KG1 (cell line): ENCODE data around the gene NECTIN1.
A peak's percentile ranks its signal among the peaks of the same experiment; 100 is the strongest.

Experiments used
- DNase-seq: peaks from one replicate; lab custom pipeline; 2025; lab: John Stamatoyannopoulos, UW

Gene NECTIN1

GRCh38 chr11:119712459-119713358 is 16.3 kb downstream of the NECTIN1 start:
- no peak for DNase-seq

- DNase-seq = no peak
These were observed 17.0 kb downstream of the NECTIN1 start for GRCh38 chr11:119712006-119712405.

- DNase-seq = no peak
These were observed 17.5 kb downstream of the NECTIN1 start for GRCh38 chr11:119711476-119711875.

- no peak for DNase-seq
These were observed 18.6 kb downstream of the NECTIN1 start for GRCh38 chr11:119710417-119710816.

- DNase-seq = no peak
These were observed 19.2 kb downstream of the NECTIN1 start for GRCh38 chr11:119709638-119710346.

GRCh38 chr11:119709171-119709570 is 19.8 kb downstream of the NECTIN1 start:
- DNase-seq = no peak

GRCh38 chr11:119708384-119708783 is 20.6 kb downstream of the NECTIN1 start:
- no peak for DNase-seq

- no peak for DNase-seq
These were observed 22.1 kb downstream of the NECTIN1 start for GRCh38 chr11:119706887-119707286.

- DNase-seq = no peak
These were observed 23.0 kb downstream of the NECTIN1 start for GRCh38 chr11:119706029-119706428.

- no peak for DNase-seq
These were observed 23.6 kb downstream of the NECTIN1 start for GRCh38 chr11:119705362-119705761.

GRCh38 chr11:119704849-119705248 is 24.2 kb downstream of the NECTIN1 start:
- DNase-seq = no peak

GRCh38 chr11:119701591-119702549 is 27.1 kb downstream of the NECTIN1 start:
- DNase-seq = no peak

GRCh38 chr11:119700536-119701346 is 28.3 kb downstream of the NECTIN1 start:
- no peak for DNase-seq

GRCh38 chr11:119700030-119700429 is 29.0 kb downstream of the NECTIN1 start:
- no peak for DNase-seq

- no peak for DNase-seq
These were observed 29.8 kb downstream of the NECTIN1 start for GRCh38 chr11:119699227-119699626.

GRCh38 chr11:119697882-119698281 is 31.1 kb downstream of the NECTIN1 start:
- DNase-seq = no peak

- no peak for DNase-seq
These were observed 31.6 kb downstream of the NECTIN1 start for GRCh38 chr11:119697445-119697844.

GRCh38 chr11:119696378-119697222 is 32.4 kb downstream of the NECTIN1 start:
- DNase-seq = no peak

- DNase-seq = peak; percentile 72
These were observed 34.7 kb downstream of the NECTIN1 start for GRCh38 chr11:119694334-119694733.

- no peak for DNase-seq
These were observed 35.7 kb downstream of the NECTIN1 start for GRCh38 chr11:119693253-119693815.
